Activated CD8-positive, alpha-beta T cell treated with anti-CD3 and anti-CD28 coated beads for 36 hours (primary cell): ENCODE results near the gene NFX1. TPM values are rescaled to one million over a fixed set of nuclear protein-coding genes. Genes with fewer than 3 reads are reported as not detected.

ENCODE experiments used
- ATAC-seq: fragments of 200-7000 bp; cut with Tn5 transposase; one replicate; pipeline ENCODE4 v1.10.0; 2021; ENCODE audit warnings: mild to moderate bottlenecking, moderate library complexity
- CTCF ChIA-PET: fragments of 350-600 bp; sonication (Branson Sonifier 250); formaldehyde crosslinking; loops from one replicate; lab custom pipeline; 2021; ENCODE audit warnings: antibody characterized with exemption; lab: Charles Lee
- POLR2A ChIA-PET: fragments of 350-600 bp; sonication (Branson Sonifier 250); formaldehyde crosslinking; loops from one replicate; lab custom pipeline; 2021; ENCODE audit warnings: antibody characterized with exemption; lab: Charles Lee
- DNase-seq: peaks from one replicate; pipeline ENCODE4 v3.0.0-alpha.2; 2020
- H3K27ac Mint-ChIP-seq: one replicate; pipeline ENCODE4 v1.8.0; 2021; ENCODE audit warnings: mild to moderate bottlenecking, mixed read lengths
- H3K27me3 Mint-ChIP-seq: one replicate; pipeline ENCODE4 v1.8.0; 2021; ENCODE audit warnings: mixed read lengths
- H3K36me3 Mint-ChIP-seq: one replicate; pipeline ENCODE4 v1.8.0; 2021; ENCODE audit warnings: low read depth, mixed read lengths
- H3K4me1 Mint-ChIP-seq: one replicate; pipeline ENCODE4 v1.8.0; 2021; ENCODE audit warnings: low read depth, mixed read lengths
- H3K4me3 Mint-ChIP-seq: one replicate; pipeline ENCODE4 v1.8.0; 2021; ENCODE audit warnings: mild to moderate bottlenecking, moderate library complexity, mixed read lengths
- H3K9me3 Mint-ChIP-seq: one replicate; pipeline ENCODE4 v1.8.0; 2021; ENCODE audit warnings: mixed read lengths
- CTCF ChIP-seq: fragments of 200-600 bp; IDR thresholded peaks from one replicate; pipeline ENCODE4 v1.8.0; 2022; ENCODE audit warnings: antibody characterized with exemption, mild to moderate bottlenecking
- intact Hi-C: fragments of 100-400 bp; cut with micrococcal nuclease; formaldehyde crosslinking; loops from one replicate; pipeline ENCODE4 v1.10.0; 2022
- total RNA-seq, 2 experiments: library from RNA; stranded (reverse); gene quantifications; one replicate each; pipeline ENCODE4 v1.2.3, GENCODE V29; 2021

Gene NFX1
- total RNA-seq, 2 experiments from 2014 or later: 37.4 to 38.9 TPM

GRCh38 chr9:33318225-33318624 is 27.9 kb downstream of the NFX1 start:
- ChIA-PET CTCF (interaction anchor here (3.1 kb wide), 1 partner anchor 31 kb away, joined by 10 read pairs; no protein-coding TSS in a partner anchor), POLR2A (no interaction called here)
- Mint-ChIP-seq H3K27me3 (no peaks in the 10 kb centered on the region), H3K36me3 (peaks cover 59% of the 10 kb centered on the region), H3K27ac (no peak overlapping the region), H3K4me1 (peaks cover 12% of the 10 kb centered on the region), H3K4me3 (no peak overlapping the region), H3K9me3 (no peaks in the 10 kb centered on the region)
- intact Hi-C loops: no loop called here
- ATAC-seq (no peak), DNase-seq (no peak)
- TF ChIP-seq CTCF: no peak

- ATAC-seq (no peak), DNase-seq (no peak)
- Mint-ChIP-seq H3K36me3 (peaks cover 54% of the 10 kb centered on the region), H3K4me3 (no peak overlapping the region), H3K27me3 (no peaks in the 10 kb centered on the region), H3K27ac (no peak overlapping the region), H3K4me1 (peaks cover 12% of the 10 kb centered on the region), H3K9me3 (no peaks in the 10 kb centered on the region)
- ChIA-PET POLR2A (no interaction called here), CTCF (interaction anchor here (3.1 kb wide), 1 partner anchor 32 kb away, joined by 10 read pairs; no protein-coding TSS in a partner anchor)
- intact Hi-C loops: no loop called here
- TF ChIP-seq CTCF: no peak
Measured at GRCh38 chr9:33318781-33319180, 28.5 kb downstream of the NFX1 start.

GRCh38 chr9:33320230-33320567 is 29.9 kb downstream of the NFX1 start:
- ATAC-seq: no peak
- H3K9me3 Mint-ChIP-seq: no peaks in the 10 kb centered on the region
- no peak for TF ChIP-seq CTCF
- no peak overlapping the region for H3K4me3 Mint-ChIP-seq
- peak overlapping the region; percentile 77 for H3K27ac Mint-ChIP-seq
- H3K4me1 Mint-ChIP-seq: peaks cover 12% of the 10 kb centered on the region
- H3K27me3 Mint-ChIP-seq: no peaks in the 10 kb centered on the region
- no peak for DNase-seq
- H3K36me3 Mint-ChIP-seq: peaks cover 57% of the 10 kb centered on the region
- POLR2A ChIA-PET: interaction anchor here (0.7 to 0.8 kb wide), 2 partner anchors 22 to 30 kb away, joined by 3 read pairs; partner anchors contain the start of gene NFX1
- intact Hi-C loops: no loop called here
- CTCF ChIA-PET: interaction anchor here (0.8 to 3.7 kb wide), 3 partner anchors 13 to 55 kb away, joined by 3 to 13 read pairs (median 4); no protein-coding TSS in a partner anchor

- peak overlapping the region; percentile 77 for H3K27ac Mint-ChIP-seq
- no peak for ATAC-seq
- DNase-seq: no peak
- intact Hi-C loops: no loop called here
- peaks cover 12% of the 10 kb centered on the region for H3K4me1 Mint-ChIP-seq
- no peaks in the 10 kb centered on the region for H3K27me3 Mint-ChIP-seq
- H3K36me3 Mint-ChIP-seq: peaks cover 55% of the 10 kb centered on the region
- TF ChIP-seq CTCF: no peak
- H3K4me3 Mint-ChIP-seq: no peak overlapping the region
- no peaks in the 10 kb centered on the region for H3K9me3 Mint-ChIP-seq
- ChIA-PET CTCF (interaction anchor here (0.8 to 3.7 kb wide), 4 partner anchors 12 to 55 kb away, joined by 3 to 13 read pairs (median 4); no protein-coding TSS in a partner anchor), POLR2A (interaction anchor here (0.7 to 0.8 kb wide), 2 partner anchors 23 to 31 kb away, joined by 3 read pairs; partner anchors contain the start of gene NFX1)
Measured at GRCh38 chr9:33320568-33321261, 30.4 kb downstream of the NFX1 start.

GRCh38 chr9:33329117-33329563 is 38.8 kb downstream of the NFX1 start:
- peak overlapping the region; percentile 5 for H3K27ac Mint-ChIP-seq
- no peaks in the 10 kb centered on the region for H3K9me3 Mint-ChIP-seq
- H3K4me3 Mint-ChIP-seq: no peak overlapping the region
- peaks cover 54% of the 10 kb centered on the region for H3K36me3 Mint-ChIP-seq
- POLR2A ChIA-PET: no interaction called here
- DNase-seq (no peak), ATAC-seq (no peak)
- H3K4me1 Mint-ChIP-seq: no peaks in the 10 kb centered on the region
- intact Hi-C loops: no loop called here
- CTCF ChIA-PET: no interaction called here
- TF ChIP-seq CTCF: no peak
- no peaks in the 10 kb centered on the region for H3K27me3 Mint-ChIP-seq
